SK-N-SH (cell line): ENCODE data around the gene PIKFYVE. TPM values are rescaled to one million over a fixed set of nuclear protein-coding genes. Genes with fewer than 3 reads are reported as not detected.

Source experiments
- CTCF ChIA-PET: fragments of 300-600, 350-600 bp; formaldehyde crosslinking; extraction: SDS; loops from one replicate; lab custom pipeline; 2021; lab: Yijun Ruan, JAX
- POLR2A ChIA-PET: fragments of 350-600 bp; sonication (Branson Sonifier 250); formaldehyde crosslinking; extraction: SDS; loops from one replicate; lab custom pipeline; 2020; ENCODE audit warnings: antibody characterized with exemption, inconsistent platforms; lab: Yijun Ruan, JAX
- DNase-seq: peaks from one replicate; pipeline ENCODE4 v3.0.0; 2012
- H2AFZ ChIP-seq: fragments of 200-600 bp; sonication (generic); 2 replicates; pipeline ENCODE4 v1.8.1; 2016; ENCODE audit warnings: antibody characterized with exemption, mild to moderate bottlenecking, low read depth
- H3F3A ChIP-seq: fragments of 200-600 bp; sonication (generic); replicated peaks from 2 replicates; pipeline ENCODE3; 2016; ENCODE audit warnings: antibody characterized with exemption, mild to moderate bottlenecking; ENCODE audit not compliant: insufficient read depth
- H3K27ac ChIP-seq, 2 experiments: fragments of 200-500 bp in 1 of 2; fragments of 200-600 bp in 1 of 2; sonication (Bioruptor generic) in 1 of 2; sonication (generic), shearing (Covaris generic) in 1 of 2; 2 replicates each; pipeline versions ENCODE4 v1.5.1 to v1.6.1; 2014 to 2016; ENCODE audit warnings: low read depth in 2 of 2, inconsistent platforms in 1 of 2, low read length in 1 of 2, mild to moderate bottlenecking in 1 of 2, mixed read lengths in 1 of 2
- H3K27me3 ChIP-seq: fragments of 200-600 bp; sonication (generic), shearing (Covaris generic); 2 replicates; pipeline ENCODE4 v1.6.1; 2016; ENCODE audit warnings: mixed run types; ENCODE audit not compliant: insufficient read depth
- H3K36me3 ChIP-seq, 2 experiments: fragments of 200-500 bp in 1 of 2; fragments of 200-600 bp in 1 of 2; sonication (Bioruptor generic) in 1 of 2; sonication (generic) in 1 of 2; replicated peaks in 1 of 2; 2 replicates each; pipeline versions ENCODE3 to v1.5.1; 2014 to 2016; ENCODE audit warnings: low read length in 1 of 2, mild to moderate bottlenecking in 1 of 2; ENCODE audit not compliant: insufficient read depth in 2 of 2, control insufficient read depth in 1 of 2
- H3K4me1 ChIP-seq, 2 experiments: fragments of 200-500 bp in 1 of 2; fragments of 200-600 bp in 1 of 2; sonication (Bioruptor generic) in 1 of 2; sonication (generic), shearing (Covaris generic) in 1 of 2; 2 replicates each; pipeline versions ENCODE4 v1.5.1 to v1.6.1; 2014 to 2016; ENCODE audit warnings: low read depth in 1 of 2, low read length in 1 of 2, mixed run types in 1 of 2; ENCODE audit not compliant: insufficient read depth in 2 of 2, control insufficient read depth in 1 of 2
- H3K4me2 ChIP-seq: fragments of 200-600 bp; sonication (generic), shearing (Covaris generic); 2 replicates; pipeline ENCODE4 v1.6.1; 2017; ENCODE audit warnings: mixed run types
- H3K4me3 ChIP-seq, 2 experiments: fragments of 200-500 bp in 1 of 2; fragments of 200-600 bp in 1 of 2; sonication (Bioruptor generic) in 1 of 2; sonication (generic), shearing (Covaris generic) in 1 of 2; 2 replicates each; pipeline versions ENCODE4 v1.5.1 to v1.8.1; 2014 to 2016; ENCODE audit warnings: low read depth in 2 of 2, inconsistent platforms in 1 of 2, low read length in 1 of 2, mild to moderate bottlenecking in 1 of 2, mixed read lengths in 1 of 2, moderate library complexity in 1 of 2
- H3K79me2 ChIP-seq: fragments of 200-600 bp; sonication (generic); 2 replicates; pipeline ENCODE4 v1.8.1; 2017; ENCODE audit warnings: mild to moderate bottlenecking; ENCODE audit not compliant: insufficient read depth
- H3K9ac ChIP-seq: fragments of 200-600 bp; sonication (generic); 2 replicates; pipeline ENCODE4 v1.6.1; 2017; ENCODE audit warnings: mixed run types
- H3K9me2 ChIP-seq: fragments of 200-600 bp; sonication (generic); 2 replicates; pipeline ENCODE4 v1.6.1; 2017; ENCODE audit warnings: mixed run types
- H3K9me3 ChIP-seq: fragments of 200-600 bp; sonication (generic); 2 replicates; pipeline ENCODE4 v1.6.1; 2017; ENCODE audit warnings: mixed run types, mild to moderate bottlenecking, moderate library complexity
- H4K20me1 ChIP-seq: fragments of 200-600 bp; sonication (generic); 2 replicates; pipeline ENCODE4 v1.6.1; 2017; ENCODE audit warnings: mild to moderate bottlenecking, mixed run types; ENCODE audit not compliant: insufficient read depth
- CHD2 ChIP-seq: fragments of 150-350 bp; IDR thresholded peaks from 2 replicates; pipeline ENCODE4 v1.6.1; 2018; ENCODE audit warnings: low read length; ENCODE audit not compliant: partially characterized antibody
- EP300 ChIP-seq, 2 experiments: IDR thresholded peaks; 2 replicates each; pipeline versions ENCODE4 v1.4.0 to v1.6.1; 2012; ENCODE audit warnings: borderline replicate concordance in 1 of 2, low read depth in 1 of 2, low read length in 1 of 2
- EZH2phosphoT487 ChIP-seq: fragments of 200-600 bp; sonication (generic); IDR thresholded peaks from 2 replicates; pipeline ENCODE4 v1.6.1; 2017; ENCODE audit warnings: low read depth, mixed run types, mild to moderate bottlenecking, antibody characterized with exemption, moderate library complexity, borderline replicate concordance
- FOXJ3 ChIP-seq: sonication (generic); formaldehyde crosslinking; IDR thresholded peaks from 2 replicates; pipeline ENCODE4 v1.5.1; 2020; ENCODE audit warnings: mild to moderate bottlenecking, missing genetic modification reagents
- FOXM1 ChIP-seq: IDR thresholded peaks from 2 replicates; pipeline ENCODE4 v1.4.0; 2012; ENCODE audit warnings: low read depth, mild to moderate bottlenecking
- IRF3 ChIP-seq: fragments of 150-350 bp; IDR thresholded peaks from 2 replicates; pipeline ENCODE4 v1.6.1; 2016; ENCODE audit warnings: mild to moderate bottlenecking, low read depth, low read length
- JUND ChIP-seq: IDR thresholded peaks from 2 replicates; pipeline ENCODE4 v1.4.0; 2012
- MXI1 ChIP-seq: IDR thresholded peaks from 2 replicates; pipeline ENCODE4 v1.6.1; 2012; ENCODE audit warnings: mild to moderate bottlenecking, low read depth, low read length, improper control_type of control experiment
- NFIC ChIP-seq: IDR thresholded peaks from 2 replicates; pipeline ENCODE4 v1.4.0; 2012; ENCODE audit warnings: borderline replicate concordance
- NRF1 ChIP-seq: IDR thresholded peaks from 2 replicates; pipeline ENCODE4 v1.6.1; 2012; ENCODE audit warnings: low read depth, mild to moderate bottlenecking, low read length
- POLR2AphosphoS5 ChIP-seq: IDR thresholded peaks from 2 replicates; pipeline ENCODE4 v1.6.1; 2012; ENCODE audit warnings: low read depth, low read length
- REST ChIP-seq: IDR thresholded peaks from 2 replicates; pipeline ENCODE4 v1.6.1; 2012; ENCODE audit warnings: mild to moderate bottlenecking, low read depth, low read length, moderate library complexity
- RXRA ChIP-seq: IDR thresholded peaks from 2 replicates; pipeline ENCODE4 v1.4.0; 2012; ENCODE audit warnings: low read depth, mild to moderate bottlenecking, borderline replicate concordance
- TAF1 ChIP-seq: IDR thresholded peaks from 2 replicates; pipeline ENCODE4 v1.6.1; 2012; ENCODE audit warnings: low read depth, mild to moderate bottlenecking, low read length, moderate library complexity, borderline replicate concordance
- TCF12 ChIP-seq: IDR thresholded peaks from 2 replicates; pipeline ENCODE4 v1.4.0; 2012
- TEAD4 ChIP-seq: IDR thresholded peaks from 2 replicates; pipeline ENCODE4 v1.4.0; 2012; ENCODE audit warnings: mild to moderate bottlenecking, borderline replicate concordance; ENCODE audit not compliant: insufficient read depth
- USF2 ChIP-seq: fragments of 150-350 bp; IDR thresholded peaks from 2 replicates; pipeline ENCODE4 v1.6.1; 2017; ENCODE audit warnings: antibody characterized with exemption, low read length, low read depth, borderline replicate concordance
- ZBTB33 ChIP-seq: IDR thresholded peaks from 2 replicates; pipeline ENCODE4 v1.4.0; 2012; ENCODE audit warnings: low read depth, borderline replicate concordance
- WGBS: methylation state at CpG from one replicate; pipeline ENCODE4 v1.1.6; 2017; ENCODE audit warnings: low lambda C conversion rate; 5-methylcytosine and 5-hydroxymethylcytosine counted together
- polyA plus RNA-seq, 3 experiments: library from polyadenylated mRNA; depleted of rRNA; stranded (reverse); fragments of >200 nt; gene quantifications; 2 replicates each; pipeline ENCODE4 v1.2.3, GENCODE V29; 2012

The PIKFYVE gene
- polyA plus RNA-seq, 1 of the 3 experiments (the other 2 are of a cell fraction): 7.0 TPM

GRCh38 chr2:208304157-208304556 is 38.1 kb downstream of the PIKFYVE start:
- Histone ChIP-seq H4K20me1 (no peaks in the 10 kb centered on the region), H3K9me3 (no peaks in the 10 kb centered on the region), H3K9ac (no peak overlapping the region), H3F3A (peaks cover 5% of the 10 kb centered on the region), H3K27ac (no peak overlapping the region), H3K79me2 (no peaks in the 10 kb centered on the region), H3K4me2 (no peak overlapping the region), H3K36me3 (peaks cover 59 to 70% of the 10 kb centered on the region in 2 experiments), H3K9me2 (no peaks in the 10 kb centered on the region), H3K27me3 (no peaks in the 10 kb centered on the region), H3K4me1 (no peaks in the 10 kb centered on the region; a peak in 1 of 4 replicates), H3K4me3 (no peak overlapping the region), H2AFZ (no peak overlapping the region)
- ChIA-PET POLR2A (no interaction called here), CTCF (interaction anchor here (1.5 kb wide), 1 partner anchor 12 kb away, joined by 3 read pairs; no protein-coding TSS in a partner anchor)
- 94% methylated on average over 4 of the region's 4 CpGs for WGBS
- no peak for DNase-seq
- TF ChIP-seq REST: no peak
- no peak for TF ChIP-seq POLR2AphosphoS5
- no peak for TF ChIP-seq ZBTB33
- TF ChIP-seq EP300 (IDR thresholded peaks at IDR 0.05; ENCODE audit: borderline replicate concordance in 1 of 2, low read depth in 1 of 2, low read length in 1 of 2): no peak
- TF ChIP-seq FOXJ3: no peak
- no peak for TF ChIP-seq TAF1
- no peak for TF ChIP-seq TEAD4
- TF ChIP-seq MXI1: no peak
- TF ChIP-seq IRF3: no peak
- TF ChIP-seq NFIC: no peak
- no peak for TF ChIP-seq FOXM1
- no peak for TF ChIP-seq JUND
- TF ChIP-seq CHD2: no peak
- no peak for TF ChIP-seq RXRA
- TF ChIP-seq USF2: no peak
- TF ChIP-seq TCF12: no peak
- no peak for TF ChIP-seq EZH2phosphoT487
- no peak for TF ChIP-seq NRF1
